Astrocyte of the cerebellum (primary cell): ENCODE results near the gene ATXN10.

ENCODE experiments used
- DNase-seq: peaks from one replicate; pipeline ENCODE4 v3.0.0-alpha.2; 2011; ENCODE audit warnings: low read depth
- H3K4me3 ChIP-seq: 2 replicates; pipeline ENCODE4 v1.5.1; 2011; ENCODE audit warnings: mild to moderate bottlenecking, low read depth, low read length, moderate library complexity
- in situ Hi-C: cut with HindIII; loops from 2 replicates; pipeline ENCODE4 v1.10.0; 2017; ENCODE audit warnings: low sequenced_read_pairs
- TF ChIP-seq, protein P1 (sequence below): IDR thresholded peaks from 2 replicates; pipeline ENCODE4 v1.5.1; 2012; ENCODE audit warnings: low read length, low read depth, moderate library complexity, mild to moderate bottlenecking; ENCODE audit errors: missing control alignments

ATXN10 gene

GRCh38 chr22:45735273-45735672 lies 63.6 kb downstream of the ATXN10 start:
- in situ Hi-C loops = no loop called here
- DNase-seq = no peak
- TF ChIP-seq, protein P1, sequence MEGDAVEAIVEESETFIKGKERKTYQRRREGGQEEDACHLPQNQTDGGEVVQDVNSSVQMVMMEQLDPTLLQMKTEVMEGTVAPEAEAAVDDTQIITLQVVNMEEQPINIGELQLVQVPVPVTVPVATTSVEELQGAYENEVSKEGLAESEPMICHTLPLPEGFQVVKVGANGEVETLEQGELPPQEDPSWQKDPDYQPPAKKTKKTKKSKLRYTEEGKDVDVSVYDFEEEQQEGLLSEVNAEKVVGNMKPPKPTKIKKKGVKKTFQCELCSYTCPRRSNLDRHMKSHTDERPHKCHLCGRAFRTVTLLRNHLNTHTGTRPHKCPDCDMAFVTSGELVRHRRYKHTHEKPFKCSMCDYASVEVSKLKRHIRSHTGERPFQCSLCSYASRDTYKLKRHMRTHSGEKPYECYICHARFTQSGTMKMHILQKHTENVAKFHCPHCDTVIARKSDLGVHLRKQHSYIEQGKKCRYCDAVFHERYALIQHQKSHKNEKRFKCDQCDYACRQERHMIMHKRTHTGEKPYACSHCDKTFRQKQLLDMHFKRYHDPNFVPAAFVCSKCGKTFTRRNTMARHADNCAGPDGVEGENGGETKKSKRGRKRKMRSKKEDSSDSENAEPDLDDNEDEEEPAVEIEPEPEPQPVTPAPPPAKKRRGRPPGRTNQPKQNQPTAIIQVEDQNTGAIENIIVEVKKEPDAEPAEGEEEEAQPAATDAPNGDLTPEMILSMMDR = no peak
- no peak overlapping the region for H3K4me3 ChIP-seq

- H3K4me3 ChIP-seq = no peak overlapping the region
- TF ChIP-seq, protein P1 = no peak
- in situ Hi-C loops = no loop called here
- DNase-seq = no peak
Observed at GRCh38 chr22:45738206-45738605, 66.6 kb downstream of the ATXN10 start.

GRCh38 chr22:45740236-45740635 lies 68.6 kb downstream of the ATXN10 start:
- no peak overlapping the region for H3K4me3 ChIP-seq
- in situ Hi-C loops = no loop called here
- TF ChIP-seq, protein P1 = no peak
- no peak for DNase-seq

- H3K4me3 ChIP-seq = no peak overlapping the region
- TF ChIP-seq, protein P1 = no peak
- in situ Hi-C loops = no loop called here
- peak; percentile 22 for DNase-seq
Observed at GRCh38 chr22:45742866-45743450, 71.3 kb downstream of the ATXN10 start.

- DNase-seq = no peak
- in situ Hi-C loops = no loop called here
- no peak overlapping the region for H3K4me3 ChIP-seq
- TF ChIP-seq, protein P1 = no peak
Observed at GRCh38 chr22:45743687-45744086, 72.1 kb downstream of the ATXN10 start.

GRCh38 chr22:45744442-45744841 lies 72.8 kb downstream of the ATXN10 start:
- TF ChIP-seq, protein P1 = no peak
- in situ Hi-C loops = no loop called here
- no peak overlapping the region for H3K4me3 ChIP-seq
- no peak for DNase-seq

DNA sequence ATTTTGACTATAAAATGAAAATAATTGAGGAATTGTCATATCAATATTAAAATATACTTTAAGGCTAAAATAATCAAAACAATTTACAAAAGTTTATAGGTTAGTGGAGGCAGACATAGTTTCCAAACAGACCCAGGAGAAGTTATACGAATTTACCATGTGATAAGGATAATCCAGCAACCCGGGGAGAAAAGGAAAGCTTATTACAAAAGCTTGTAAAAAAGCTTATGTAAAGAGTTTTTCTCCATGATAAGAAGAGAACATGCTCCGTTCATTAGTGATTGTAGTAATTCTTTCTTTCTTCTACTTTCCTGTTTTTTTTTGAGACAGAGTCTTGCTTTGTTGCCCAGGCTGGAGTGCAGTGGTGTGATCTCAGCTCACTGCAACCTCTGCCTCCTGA lies 79.0 kb downstream of the ATXN10 start:
- in situ Hi-C loops = no loop called here
- DNase-seq = no peak
- H3K4me3 ChIP-seq = no peak overlapping the region
- TF ChIP-seq, protein P1 = no peak
